ENCODE data around the gene HOXD11.

GRCh38 chr2:176137252-176137580 is 30.1 kb downstream of the HOXD11 start:
- TF ChIP-seq CHD1 (IDR thresholded peaks at IDR 0.05; ENCODE audit: low read length) (no peak), CCNT2 (IDR thresholded peaks at IDR 0.05; ENCODE audit: borderline replicate concordance, extremely low read depth, insufficient read length, low read depth, low read length) (no peak), TGIF2 (CRISPR knock-in tag; IDR thresholded peaks at IDR 0.05) (no peak), SRSF3 (IDR thresholded peaks at IDR 0.05; ENCODE audit: insufficient read depth, low read length) (no peak), POLR2A (conservative IDR thresholded peaks at IDR 0.05) (no peak), PREB (CRISPR knock-in tag; IDR thresholded peaks at IDR 0.05) (no peak), SIN3A (IDR thresholded peaks at IDR 0.05; ENCODE audit: borderline replicate concordance in 2 of 2, control insufficient read depth in 1 of 2, low read depth in 2 of 2, low read length in 2 of 2) (no peak), EZH2 (IDR thresholded peaks at IDR 0.05; ENCODE audit: borderline replicate concordance, low read depth, low read length) (no peak), BRCA1 (IDR thresholded peaks at IDR 0.05) (no peak), BRCA1 (CRISPR knock-in tag; IDR thresholded peaks at IDR 0.05) (no peak), NFIX (CRISPR knock-in tag; IDR thresholded peaks at IDR 0.05; ENCODE audit: low read depth) (no peak)
- TF ChIP-seq, protein P1, sequence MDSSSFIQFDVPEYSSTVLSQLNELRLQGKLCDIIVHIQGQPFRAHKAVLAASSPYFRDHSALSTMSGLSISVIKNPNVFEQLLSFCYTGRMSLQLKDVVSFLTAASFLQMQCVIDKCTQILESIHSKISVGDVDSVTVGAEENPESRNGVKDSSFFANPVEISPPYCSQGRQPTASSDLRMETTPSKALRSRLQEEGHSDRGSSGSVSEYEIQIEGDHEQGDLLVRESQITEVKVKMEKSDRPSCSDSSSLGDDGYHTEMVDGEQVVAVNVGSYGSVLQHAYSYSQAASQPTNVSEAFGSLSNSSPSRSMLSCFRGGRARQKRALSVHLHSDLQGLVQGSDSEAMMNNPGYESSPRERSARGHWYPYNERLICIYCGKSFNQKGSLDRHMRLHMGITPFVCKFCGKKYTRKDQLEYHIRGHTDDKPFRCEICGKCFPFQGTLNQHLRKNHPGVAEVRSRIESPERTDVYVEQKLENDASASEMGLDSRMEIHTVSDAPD (CRISPR knock-in tag; IDR thresholded peaks at IDR 0.05), result no peak
- TF ChIP-seq, protein P2, sequence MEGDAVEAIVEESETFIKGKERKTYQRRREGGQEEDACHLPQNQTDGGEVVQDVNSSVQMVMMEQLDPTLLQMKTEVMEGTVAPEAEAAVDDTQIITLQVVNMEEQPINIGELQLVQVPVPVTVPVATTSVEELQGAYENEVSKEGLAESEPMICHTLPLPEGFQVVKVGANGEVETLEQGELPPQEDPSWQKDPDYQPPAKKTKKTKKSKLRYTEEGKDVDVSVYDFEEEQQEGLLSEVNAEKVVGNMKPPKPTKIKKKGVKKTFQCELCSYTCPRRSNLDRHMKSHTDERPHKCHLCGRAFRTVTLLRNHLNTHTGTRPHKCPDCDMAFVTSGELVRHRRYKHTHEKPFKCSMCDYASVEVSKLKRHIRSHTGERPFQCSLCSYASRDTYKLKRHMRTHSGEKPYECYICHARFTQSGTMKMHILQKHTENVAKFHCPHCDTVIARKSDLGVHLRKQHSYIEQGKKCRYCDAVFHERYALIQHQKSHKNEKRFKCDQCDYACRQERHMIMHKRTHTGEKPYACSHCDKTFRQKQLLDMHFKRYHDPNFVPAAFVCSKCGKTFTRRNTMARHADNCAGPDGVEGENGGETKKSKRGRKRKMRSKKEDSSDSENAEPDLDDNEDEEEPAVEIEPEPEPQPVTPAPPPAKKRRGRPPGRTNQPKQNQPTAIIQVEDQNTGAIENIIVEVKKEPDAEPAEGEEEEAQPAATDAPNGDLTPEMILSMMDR (IDR thresholded peaks at IDR 0.05 in 2 of 3, conservative IDR thresholded peaks at IDR 0.05 in 1 of 3; ENCODE audit: insufficient read depth in 2 of 3, low read depth in 1 of 3, low read length in 3 of 3), result no peak

Data from K562 (cell line).